NCI-H128 (cell line): ENCODE results near the gene FAM72B.
"Not testable (repeated sequence)": the region's sequence is repeated elsewhere in the genome, so short reads cannot be mapped to it uniquely, and the experiment has no call there.

Experiments used
- DNase-seq: peaks from one replicate; lab custom pipeline; 2025; ENCODE audit not compliant: unreplicated experiment; lab: John Stamatoyannopoulos, UW

FAM72B gene

DNA sequence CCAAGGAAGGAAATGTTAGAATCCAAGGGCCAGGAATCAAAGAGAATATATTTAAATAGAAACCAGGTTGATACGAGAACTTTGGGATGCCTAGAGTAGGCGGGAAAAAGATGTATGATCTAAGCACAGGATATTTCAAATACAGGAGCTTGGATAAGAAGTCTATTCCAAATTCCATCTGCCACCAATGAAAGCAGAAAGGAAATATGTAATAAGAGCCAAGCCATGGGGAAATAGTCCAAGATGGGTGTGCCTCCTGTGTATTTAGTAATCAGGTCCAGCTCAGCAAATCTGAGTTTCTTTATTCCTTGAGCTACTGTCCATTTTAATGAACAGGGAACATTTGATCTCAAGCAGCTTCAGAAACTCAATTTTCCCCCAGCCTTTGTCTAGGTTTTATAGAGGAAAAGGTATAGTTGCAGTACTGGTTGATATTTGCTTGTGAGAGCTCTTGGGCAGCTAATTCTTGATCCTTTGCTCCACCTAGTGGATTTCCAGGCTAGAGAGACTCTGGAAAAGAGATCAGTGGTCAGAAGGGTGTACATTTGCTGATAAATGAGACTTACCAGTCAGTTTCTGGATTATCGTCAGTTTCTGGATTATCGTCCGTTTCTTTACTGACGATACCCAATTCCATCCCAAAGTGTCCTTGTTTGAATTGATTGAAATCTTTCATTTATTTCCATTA, 28.3 kb downstream of the FAM72B start:
- DNase-seq, result not testable (repeated sequence)

DNA sequence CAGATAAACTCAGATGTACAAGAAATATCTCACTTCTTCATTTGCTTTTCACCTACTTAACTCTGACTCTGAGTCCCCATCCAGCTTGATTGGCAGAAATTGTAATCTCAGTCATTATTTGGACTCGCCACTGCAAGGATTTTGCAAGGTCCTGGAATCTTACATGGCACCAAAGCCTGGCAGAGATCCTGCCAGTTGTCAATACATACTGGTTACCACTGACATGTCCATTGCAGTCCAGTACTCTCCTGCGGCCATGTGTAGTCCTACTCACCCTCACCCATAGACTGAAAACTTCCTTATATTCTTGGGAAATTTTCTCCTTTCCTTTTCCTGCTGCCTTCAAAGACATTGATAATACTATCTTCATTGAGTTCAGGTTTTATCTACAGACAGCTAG, 29.3 kb downstream of the FAM72B start:
- not testable (repeated sequence) for DNase-seq

DNA sequence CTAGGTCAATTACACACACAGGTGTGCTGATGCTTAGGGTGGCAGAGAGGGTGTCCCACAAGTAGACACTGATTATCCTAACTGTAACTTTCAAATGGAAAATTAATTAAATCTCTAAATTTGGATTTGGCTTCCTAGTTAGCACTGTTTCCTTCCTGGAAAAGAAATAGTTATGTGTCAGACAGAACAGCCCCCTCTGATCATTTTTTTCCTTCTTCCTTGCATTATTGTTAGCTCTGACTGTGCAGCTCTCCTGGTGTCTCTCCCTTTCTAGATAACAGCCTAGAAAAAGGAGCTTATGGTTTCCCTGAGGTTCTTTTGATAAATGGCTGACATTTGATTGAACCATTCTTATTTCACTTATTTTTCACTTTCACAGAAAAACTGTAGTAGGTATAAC, 31.4 kb downstream of the FAM72B start:
- not testable (repeated sequence) for DNase-seq

DNA sequence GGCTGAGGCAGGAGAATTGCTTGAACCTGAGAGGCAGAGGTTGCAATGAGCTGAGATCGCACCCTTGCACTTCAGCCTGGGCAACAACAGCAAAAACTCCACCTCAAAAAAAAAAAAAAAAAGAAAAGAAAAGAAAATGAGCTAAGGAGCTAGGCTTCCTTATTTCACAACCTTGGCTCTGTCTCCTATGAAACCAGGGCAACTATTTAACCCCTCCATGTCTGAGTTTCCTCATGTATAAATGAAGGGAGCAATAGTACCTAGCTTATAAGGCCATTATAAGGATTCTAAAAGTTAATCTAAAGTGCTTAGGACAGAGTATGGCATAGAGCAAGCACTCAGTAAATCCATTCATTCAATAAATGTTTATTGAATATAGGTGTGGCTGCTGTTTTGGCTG, 32.8 kb downstream of the FAM72B start:
- not testable (repeated sequence) for DNase-seq

DNA sequence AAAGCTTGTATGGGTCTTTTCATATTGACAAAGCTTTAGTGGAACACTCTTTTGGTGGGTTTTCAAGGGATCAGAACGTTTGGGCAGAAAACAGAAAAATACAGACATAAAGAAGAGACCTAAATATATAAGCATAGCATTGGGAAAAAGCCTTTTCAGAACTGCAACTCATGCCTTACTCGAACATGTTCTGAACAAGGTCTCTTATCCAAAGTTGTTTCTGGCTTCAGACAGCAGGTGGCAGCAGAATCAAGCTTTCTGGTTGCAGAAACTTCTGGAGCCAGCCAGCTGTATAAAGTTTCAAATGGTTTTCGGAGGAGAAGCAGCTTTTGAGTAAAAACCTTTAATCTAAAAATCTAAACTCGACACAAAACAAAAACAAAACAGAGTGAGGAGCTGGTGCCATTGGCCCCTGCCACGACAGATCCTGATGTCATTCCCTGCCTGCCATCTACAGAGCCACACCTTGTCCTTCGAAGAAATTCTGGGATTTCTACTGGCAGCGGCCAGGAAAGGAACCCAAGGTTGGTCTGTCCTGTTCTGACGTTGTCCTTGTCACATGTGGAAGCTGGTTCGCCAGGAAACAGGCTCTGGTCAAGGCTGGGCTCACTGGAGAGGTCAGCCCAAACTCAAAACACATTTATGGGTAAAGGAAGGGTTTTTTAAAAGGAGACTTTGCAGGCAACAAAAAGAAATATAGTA, 35.5 kb downstream of the FAM72B start:
- DNase-seq, result not testable (repeated sequence)

DNA sequence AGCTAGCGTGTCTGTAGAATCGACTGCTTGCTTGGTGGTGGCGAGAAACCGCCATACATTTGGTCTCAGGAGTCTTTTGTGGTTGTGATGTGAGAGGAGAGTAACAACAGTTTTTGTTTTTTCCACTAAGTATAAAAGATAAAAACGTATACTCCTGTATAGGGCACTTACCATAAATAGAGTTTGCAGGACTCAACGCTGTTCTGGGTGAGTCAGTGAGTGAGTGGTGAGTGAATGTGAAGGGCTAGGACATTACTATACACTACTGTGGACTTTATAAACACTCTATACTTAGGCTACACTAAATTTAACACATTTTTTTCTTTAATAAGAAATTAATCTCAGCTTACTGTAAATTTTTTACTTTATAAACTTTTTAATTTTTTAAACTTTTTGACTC, 43.7 kb downstream of the FAM72B start:
- DNase-seq, result not testable (repeated sequence)

DNA sequence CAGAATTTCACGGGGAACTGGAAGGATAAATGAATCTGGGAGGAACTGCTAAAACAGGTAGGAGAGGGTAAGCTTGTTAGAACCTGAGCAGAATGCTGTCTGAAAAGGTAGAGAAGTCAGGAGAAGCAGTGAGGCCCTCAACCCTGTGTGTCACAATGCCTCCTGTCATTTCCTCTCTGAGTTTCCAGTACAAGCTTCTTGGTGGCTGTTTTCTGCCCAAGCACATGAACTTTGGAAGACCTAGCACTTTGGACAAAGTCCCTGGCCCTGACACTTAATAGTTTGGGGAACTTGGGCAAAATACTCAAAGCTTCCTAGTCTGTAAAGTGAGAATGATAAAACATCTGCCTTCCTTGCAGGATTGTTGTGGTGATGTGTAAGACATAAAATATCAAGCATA, 52.6 kb downstream of the FAM72B start:
- DNase-seq, result not testable (repeated sequence)

DNA sequence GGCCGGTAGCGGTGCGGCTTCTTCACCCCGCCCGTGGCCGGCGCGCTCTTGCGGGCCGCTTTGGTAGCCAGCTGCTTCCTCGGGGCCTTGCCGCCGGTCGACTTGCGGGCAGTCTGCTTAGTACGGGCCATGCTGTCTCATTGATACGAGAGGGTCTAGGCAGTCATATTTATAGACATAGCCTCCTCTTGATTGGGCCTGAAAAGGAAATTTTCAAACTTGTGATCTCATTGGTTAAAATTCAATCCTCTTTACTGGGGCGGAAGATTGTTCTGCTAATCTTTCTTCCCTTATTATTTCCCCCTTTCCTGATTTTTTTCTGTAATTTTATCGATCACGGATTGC, 65.7 kb downstream of the FAM72B start:
- DNase-seq, result not testable (repeated sequence)
